Uterus (tissue), 2 donors: ENCODE measurements around the gene BCAN.

Experiments
- POLR2A ChIP-seq, 2 donors: fragments of 450-650 bp; IDR thresholded peaks; one replicate each; pipeline ENCODE4 v1.6.1; 2016; ENCODE audit warnings: antibody characterized with exemption in 2 of 2, mild to moderate bottlenecking in 1 of 2, moderate library complexity in 1 of 2
- TF ChIP-seq, protein P1 (sequence below), 4 experiments: fragments of 200-600 bp in 2 of 4; fragments of 450-650 bp in 2 of 4; sonication (generic) in 2 of 4; IDR thresholded peaks; one replicate each; pipeline ENCODE4 v1.5.1; 2016 to 2019; ENCODE audit warnings: antibody characterized with exemption in 4 of 4, mild to moderate bottlenecking in 2 of 4, moderate library complexity in 1 of 4

DNA sequence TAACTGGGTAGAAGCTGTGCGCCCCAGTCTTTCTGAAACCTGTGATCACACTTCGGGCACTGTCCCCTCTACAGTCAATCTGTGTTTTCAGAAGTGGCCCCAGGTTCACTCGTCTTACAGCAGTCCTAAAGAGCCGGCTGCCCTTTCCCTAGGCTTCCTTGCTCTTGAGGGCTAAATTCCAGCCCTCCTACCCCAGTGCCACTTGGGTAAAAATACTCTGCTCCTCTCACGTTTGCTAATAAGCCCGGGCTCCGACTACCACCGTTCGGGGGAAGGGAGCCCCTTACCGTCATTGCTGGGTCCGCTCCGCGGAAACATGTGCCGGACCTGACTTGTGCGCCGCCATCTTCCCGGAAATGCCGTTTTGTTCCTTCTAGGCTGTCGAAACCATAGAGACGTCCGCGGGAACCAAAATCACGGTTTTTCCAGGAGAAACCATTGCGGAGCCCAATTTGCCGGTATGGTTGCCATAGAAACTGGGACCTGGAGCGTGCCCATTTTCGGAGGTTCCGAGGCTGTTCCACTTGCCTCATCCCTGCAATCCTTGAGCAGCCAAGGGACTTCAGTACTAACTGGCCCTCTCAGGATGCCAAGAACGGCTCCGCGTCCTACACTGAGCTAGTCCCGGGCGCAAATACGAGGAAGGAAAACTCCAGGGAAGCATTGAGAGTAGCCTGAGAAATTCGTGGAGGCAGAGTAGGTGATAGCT lies 40.6 kb upstream of the BCAN start, which contains the start of gene GPATCH4:
- peak in 1 of 2 donors; percentile 36 for TF ChIP-seq POLR2A (IDR thresholded peaks at IDR 0.05)
- TF ChIP-seq, protein P1, sequence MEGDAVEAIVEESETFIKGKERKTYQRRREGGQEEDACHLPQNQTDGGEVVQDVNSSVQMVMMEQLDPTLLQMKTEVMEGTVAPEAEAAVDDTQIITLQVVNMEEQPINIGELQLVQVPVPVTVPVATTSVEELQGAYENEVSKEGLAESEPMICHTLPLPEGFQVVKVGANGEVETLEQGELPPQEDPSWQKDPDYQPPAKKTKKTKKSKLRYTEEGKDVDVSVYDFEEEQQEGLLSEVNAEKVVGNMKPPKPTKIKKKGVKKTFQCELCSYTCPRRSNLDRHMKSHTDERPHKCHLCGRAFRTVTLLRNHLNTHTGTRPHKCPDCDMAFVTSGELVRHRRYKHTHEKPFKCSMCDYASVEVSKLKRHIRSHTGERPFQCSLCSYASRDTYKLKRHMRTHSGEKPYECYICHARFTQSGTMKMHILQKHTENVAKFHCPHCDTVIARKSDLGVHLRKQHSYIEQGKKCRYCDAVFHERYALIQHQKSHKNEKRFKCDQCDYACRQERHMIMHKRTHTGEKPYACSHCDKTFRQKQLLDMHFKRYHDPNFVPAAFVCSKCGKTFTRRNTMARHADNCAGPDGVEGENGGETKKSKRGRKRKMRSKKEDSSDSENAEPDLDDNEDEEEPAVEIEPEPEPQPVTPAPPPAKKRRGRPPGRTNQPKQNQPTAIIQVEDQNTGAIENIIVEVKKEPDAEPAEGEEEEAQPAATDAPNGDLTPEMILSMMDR (IDR thresholded peaks at IDR 0.05), result no peak
